WTC11 (cell line): ENCODE measurements around the gene SEZ6L. TPM values are rescaled to one million over a fixed set of nuclear protein-coding genes. Genes with fewer than 3 reads are reported as not detected.

ENCODE experiments used
- ATAC-seq: fragments of 200-7000 bp; cut with Tn5 transposase; 2 replicates; pipeline ENCODE4 v1.10.0; 2021; ENCODE audit warnings: mild to moderate bottlenecking, moderate library complexity
- CTCF ChIA-PET: fragments of 300-600 bp; sonication (Branson Sonifier 250); formaldehyde crosslinking; loops from one replicate; lab custom pipeline; 2021; ENCODE audit warnings: antibody characterized with exemption; lab: Charles Lee
- POLR2A ChIA-PET: fragments of 350-600 bp; sonication (Branson Sonifier 250); formaldehyde crosslinking; loops from one replicate; lab custom pipeline; 2021; ENCODE audit warnings: antibody characterized with exemption; lab: Charles Lee
- DNase-seq: peaks from one replicate; pipeline ENCODE4 v3.0.0; 2021; ENCODE audit warnings: low spot score
- H3K27ac Mint-ChIP-seq: 2 replicates; pipeline ENCODE4 v1.8.0; 2021; ENCODE audit warnings: mixed read lengths
- H3K27me3 Mint-ChIP-seq: 2 replicates; pipeline ENCODE4 v1.8.0; 2021; ENCODE audit warnings: low read depth, mild to moderate bottlenecking, moderate library complexity, mixed read lengths
- H3K36me3 Mint-ChIP-seq: 2 replicates; pipeline ENCODE4 v1.8.0; 2021; ENCODE audit warnings: mixed read lengths
- H3K4me1 Mint-ChIP-seq: 2 replicates; pipeline ENCODE4 v1.8.0; 2022; ENCODE audit warnings: mixed read lengths
- H3K4me3 Mint-ChIP-seq: 2 replicates; pipeline ENCODE4 v1.8.0; 2021; ENCODE audit warnings: mild to moderate bottlenecking, moderate library complexity, mixed read lengths
- H3K9me3 Mint-ChIP-seq: 2 replicates; pipeline ENCODE4 v1.8.0; 2021; ENCODE audit warnings: mixed read lengths
- ATF2 ChIP-seq: sonication (generic); formaldehyde crosslinking; IDR thresholded peaks from 2 replicates; pipeline ENCODE4 v1.8.1; 2022; ENCODE audit warnings: low read depth, missing genetic modification reagents, borderline replicate concordance
- ATF3 ChIP-seq: sonication (generic); formaldehyde crosslinking; conservative IDR thresholded peaks from 2 replicates; pipeline ENCODE4 v1.8.1; 2022; ENCODE audit warnings: mild to moderate bottlenecking, missing genetic modification reagents
- E2F4 ChIP-seq: sonication (generic); formaldehyde crosslinking; IDR thresholded peaks from 2 replicates; pipeline ENCODE4 v1.8.1; 2022; ENCODE audit warnings: low read depth, mild to moderate bottlenecking, moderate library complexity, missing genetic modification reagents, borderline replicate concordance
- EMX1 ChIP-seq: fragments of 250-450 bp; sonication (Bioruptor Pico); IDR thresholded peaks from 2 replicates; pipeline ENCODE4 v1.8.0; 2021; ENCODE audit warnings: mild to moderate bottlenecking
- FOXK1 ChIP-seq: sonication (generic); formaldehyde crosslinking; IDR thresholded peaks from 2 replicates; pipeline ENCODE4 v1.8.0; 2022; ENCODE audit warnings: mild to moderate bottlenecking, moderate library complexity, missing genetic modification reagents
- FOXP1 ChIP-seq: sonication (generic); formaldehyde crosslinking; IDR thresholded peaks from 2 replicates; pipeline ENCODE4 v1.8.0; 2022; ENCODE audit warnings: missing genetic modification reagents, mild to moderate bottlenecking, moderate library complexity, borderline replicate concordance
- GABPB1 ChIP-seq: sonication (generic); formaldehyde crosslinking; IDR thresholded peaks from 2 replicates; pipeline ENCODE4 v1.8.1; 2023; ENCODE audit warnings: mild to moderate bottlenecking, missing genetic modification reagents
- IRF2 ChIP-seq: sonication (generic); formaldehyde crosslinking; IDR thresholded peaks from 2 replicates; pipeline ENCODE4 v1.8.0; 2022; ENCODE audit warnings: low read depth, missing genetic modification reagents, borderline replicate concordance
- MXD4 ChIP-seq: fragments of 250-450 bp; sonication (Bioruptor Pico); IDR thresholded peaks from 2 replicates; pipeline ENCODE4 v1.8.0; 2021; ENCODE audit warnings: mild to moderate bottlenecking, moderate library complexity, borderline replicate concordance
- MYBL2 ChIP-seq: sonication (generic); formaldehyde crosslinking; IDR thresholded peaks from 2 replicates; pipeline ENCODE4 v1.8.1; 2023; ENCODE audit warnings: mild to moderate bottlenecking, moderate library complexity, missing genetic modification reagents
- NFYB ChIP-seq: sonication (generic); formaldehyde crosslinking; conservative IDR thresholded peaks from 2 replicates; pipeline ENCODE4 v1.8.0; 2022; ENCODE audit warnings: low read depth, missing genetic modification reagents
- PRDM15 ChIP-seq: sonication (generic); formaldehyde crosslinking; IDR thresholded peaks from 2 replicates; pipeline ENCODE4 v1.8.0; 2022; ENCODE audit warnings: missing genetic modification reagents
- PRRX2 ChIP-seq: fragments of 250-450 bp; sonication (Bioruptor Pico); IDR thresholded peaks from 2 replicates; pipeline ENCODE4 v1.8.0; 2021; ENCODE audit warnings: mild to moderate bottlenecking
- SMAD4 ChIP-seq: sonication (generic); formaldehyde crosslinking; IDR thresholded peaks from 2 replicates; pipeline ENCODE4 v1.8.0; 2022; ENCODE audit warnings: mild to moderate bottlenecking, missing genetic modification reagents
- SP1 ChIP-seq: sonication (generic); formaldehyde crosslinking; conservative IDR thresholded peaks from 2 replicates; pipeline ENCODE4 v1.8.1; 2022; ENCODE audit warnings: missing genetic modification reagents
- USF1 ChIP-seq: sonication (generic); formaldehyde crosslinking; IDR thresholded peaks from 2 replicates; pipeline ENCODE4 v1.8.0; 2022; ENCODE audit warnings: mild to moderate bottlenecking, missing genetic modification reagents
- USF2 ChIP-seq: sonication (generic); formaldehyde crosslinking; IDR thresholded peaks from 2 replicates; pipeline ENCODE4 v1.8.1; 2023; ENCODE audit warnings: mild to moderate bottlenecking, missing genetic modification reagents, moderate library complexity
- ZNF121 ChIP-seq: sonication (generic); formaldehyde crosslinking; IDR thresholded peaks from 2 replicates; pipeline ENCODE4 v1.8.0; 2023; ENCODE audit warnings: missing genetic modification reagents
- ZNF138 ChIP-seq: sonication (generic); formaldehyde crosslinking; conservative IDR thresholded peaks from 2 replicates; pipeline ENCODE4 v1.8.1; 2022; ENCODE audit warnings: mild to moderate bottlenecking, moderate library complexity, missing genetic modification reagents
- ZNF232 ChIP-seq: sonication (generic); formaldehyde crosslinking; IDR thresholded peaks from 2 replicates; pipeline ENCODE4 v1.8.0; 2022; ENCODE audit warnings: mild to moderate bottlenecking, missing genetic modification reagents
- ZNF263 ChIP-seq: sonication (generic); formaldehyde crosslinking; IDR thresholded peaks from 2 replicates; pipeline ENCODE4 v1.8.1; 2022; ENCODE audit warnings: low read depth, mild to moderate bottlenecking, moderate library complexity, missing genetic modification reagents
- ZNF396 ChIP-seq: fragments of 250-450 bp; sonication (Bioruptor Pico); IDR thresholded peaks from 2 replicates; pipeline ENCODE4 v1.8.0; 2021; ENCODE audit warnings: mild to moderate bottlenecking, moderate library complexity, borderline replicate concordance
- ZNF512 ChIP-seq: sonication (generic); formaldehyde crosslinking; IDR thresholded peaks from 2 replicates; pipeline ENCODE4 v1.8.1; 2022; ENCODE audit warnings: missing genetic modification reagents, borderline replicate concordance
- ZSCAN18 ChIP-seq: fragments of 250-450 bp; sonication (Bioruptor Pico); IDR thresholded peaks from 2 replicates; pipeline ENCODE4 v2.1.2; 2022; ENCODE audit warnings: mild to moderate bottlenecking, moderate library complexity
- total RNA-seq: library from RNA; stranded (reverse); gene quantifications from 3 replicates; pipeline ENCODE4 v1.2.3, GENCODE V29; 2021

SEZ6L gene
- total RNA-seq, 1 experiment from 2014 or later: 0.57 TPM

GRCh38 chr22:26404851-26405421 lies 235.7 kb downstream of the SEZ6L start:
- Mint-ChIP-seq H3K4me1 (peaks cover 10% of the 10 kb centered on the region), H3K36me3 (no peaks in the 10 kb centered on the region), H3K4me3 (no peak overlapping the region), H3K9me3 (peaks cover 7% of the 10 kb centered on the region; the same call in 1 of the 2 replicates), H3K27ac (peak overlapping the region; percentile 59), H3K27me3 (peaks cover 8% of the 10 kb centered on the region; the same call in 1 of the 2 replicates)
- DNase-seq (no peak), ATAC-seq (no peak)
- ChIA-PET POLR2A (interaction anchor here (1.2 kb wide), 1 partner anchor 12 kb away, joined by 3 read pairs; no protein-coding TSS in a partner anchor), CTCF (interaction anchor here (0.7 to 2.2 kb wide), 4 partner anchors 16 to 57 kb away, joined by 3 to 7 read pairs (median 4); no protein-coding TSS in a partner anchor)
- TF ChIP-seq ATF2 (CRISPR knock-in tag) (no peak), ZNF263 (peak; percentile 66; the same call in 1 of the 2 replicates), GABPB1 (no peak)

GRCh38 chr22:26406118-26406517 lies 236.9 kb downstream of the SEZ6L start:
- ChIA-PET POLR2A (no interaction called here), CTCF (interaction anchor here (1.2 to 2.2 kb wide), 3 partner anchors 17 to 56 kb away, joined by 3 to 7 read pairs (median 5); no protein-coding TSS in a partner anchor)
- TF ChIP-seq SMAD4 (CRISPR knock-in tag) (no peak), USF1 (peak; percentile 65), IRF2 (CRISPR knock-in tag) (no peak), FOXP1 (CRISPR knock-in tag) (no peak), ZNF396 (CRISPR knock-in tag) (no peak), USF2 (CRISPR knock-in tag) (peak; percentile 79), MXD4 (no peak), ZNF138 (CRISPR knock-in tag) (no peak), ZNF232 (CRISPR knock-in tag) (no peak), ZNF512 (CRISPR knock-in tag) (no peak), E2F4 (CRISPR knock-in tag) (no peak), MYBL2 (CRISPR knock-in tag) (no peak), ZSCAN18 (CRISPR knock-in tag) (no peak), PRRX2 (CRISPR knock-in tag) (no peak), ZNF121 (CRISPR knock-in tag) (no peak), SP1 (no peak), ATF3 (no peak), FOXK1 (CRISPR knock-in tag) (no peak), PRDM15 (no peak), NFYB (CRISPR knock-in tag) (0 out of 2 replicates have a peak, but pooled peaks have one; percentile 10), EMX1 (no peak)
- peaks cover 10% of the 10 kb centered on the region for H3K4me1 Mint-ChIP-seq
- no peaks in the 10 kb centered on the region for H3K36me3 Mint-ChIP-seq
- H3K27ac Mint-ChIP-seq: no peak overlapping the region
- peak; percentile 30; the same call in 1 of the 2 replicates for ATAC-seq
- no peak for DNase-seq
- H3K4me3 Mint-ChIP-seq: no peak overlapping the region
- H3K9me3 Mint-ChIP-seq: peaks cover 7% of the 10 kb centered on the region; the same call in 1 of the 2 replicates
- H3K27me3 Mint-ChIP-seq: peaks cover 8% of the 10 kb centered on the region; the same call in 1 of the 2 replicates
